Testis (tissue), 2 donors: ENCODE data around the gene MACROD2.

Experiments used
- CTCF ChIP-seq, 3 experiments: fragments of 450-650 bp in 2 of 3; fragments of 200-600 bp in 1 of 3; sonication (generic) in 1 of 3; IDR thresholded peaks; one replicate each; pipeline ENCODE4 v1.5.1; 2016 to 2019; ENCODE audit warnings: antibody characterized with exemption in 3 of 3, mild to moderate bottlenecking in 2 of 3, moderate library complexity in 1 of 3
- POLR2A ChIP-seq: fragments of 450-650 bp; IDR thresholded peaks from one replicate; pipeline ENCODE4 v1.6.1; 2017; ENCODE audit warnings: antibody characterized with exemption, mild to moderate bottlenecking, moderate library complexity

DNA sequence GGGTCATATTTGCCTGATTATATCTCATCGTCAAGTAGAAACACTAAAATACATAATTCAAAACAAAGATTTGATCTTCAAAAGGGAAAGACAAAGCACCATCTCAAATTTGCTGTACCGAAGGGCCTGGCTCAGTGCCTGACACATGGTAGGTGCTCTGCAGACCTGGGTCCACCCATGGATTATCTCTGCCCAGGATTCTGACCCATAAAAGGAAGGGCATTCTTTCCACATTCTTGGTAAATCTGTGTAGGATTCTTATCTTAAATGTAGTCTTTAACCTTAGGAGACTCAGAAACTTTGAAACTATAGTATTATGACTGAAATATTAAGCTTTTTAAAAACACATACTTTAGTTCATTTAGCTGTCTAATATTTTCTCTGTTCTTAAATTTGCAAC lies 616.2 kb downstream of the MACROD2 start:
- TF ChIP-seq CTCF (IDR thresholded peaks at IDR 0.05) = no peak
- TF ChIP-seq POLR2A = no peak
